GM19240 (cell line): Measurements from ENCODE around the gene VSTM4.

Experiments used
- DNase-seq: peaks from one replicate; pipeline ENCODE4 v3.0.0; 2011; ENCODE audit warnings: low spot score; ENCODE audit not compliant: insufficient read length

VSTM4 gene

DNA sequence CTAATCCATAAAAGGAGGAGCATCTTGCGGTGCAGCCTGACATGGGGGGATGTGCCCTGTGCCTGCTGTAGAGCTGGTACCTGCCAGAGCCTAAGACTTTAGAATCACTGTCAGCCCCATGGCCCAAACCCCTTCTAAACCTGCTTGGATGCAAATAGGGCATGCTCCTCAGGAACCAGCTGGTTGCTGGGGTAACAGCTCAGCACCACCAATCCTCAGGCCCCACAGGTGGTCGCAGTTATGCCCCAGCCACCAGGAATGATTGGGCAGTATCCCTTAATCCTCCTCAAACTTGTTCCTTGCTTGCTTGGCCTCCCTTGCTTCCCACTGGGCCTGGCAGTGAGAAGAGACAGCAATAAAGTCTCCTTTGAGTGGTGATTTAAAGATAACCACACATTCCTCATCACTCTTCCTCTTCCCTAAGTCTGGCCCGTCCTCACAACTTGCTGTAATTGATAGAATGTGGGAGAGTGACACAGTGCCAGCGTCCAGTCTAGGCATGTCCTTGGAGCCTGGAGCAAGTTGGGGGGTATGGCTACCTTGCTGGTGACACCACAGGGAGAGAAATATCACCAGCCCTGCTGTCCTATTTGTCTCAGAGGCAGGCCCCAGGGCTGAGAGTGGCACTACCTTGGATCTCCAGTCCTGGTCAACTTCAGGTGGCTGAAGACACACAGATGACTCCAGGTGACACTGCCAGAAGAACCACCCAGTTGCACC is 43.0 kb downstream of the VSTM4 start:
- no peak for DNase-seq

DNA sequence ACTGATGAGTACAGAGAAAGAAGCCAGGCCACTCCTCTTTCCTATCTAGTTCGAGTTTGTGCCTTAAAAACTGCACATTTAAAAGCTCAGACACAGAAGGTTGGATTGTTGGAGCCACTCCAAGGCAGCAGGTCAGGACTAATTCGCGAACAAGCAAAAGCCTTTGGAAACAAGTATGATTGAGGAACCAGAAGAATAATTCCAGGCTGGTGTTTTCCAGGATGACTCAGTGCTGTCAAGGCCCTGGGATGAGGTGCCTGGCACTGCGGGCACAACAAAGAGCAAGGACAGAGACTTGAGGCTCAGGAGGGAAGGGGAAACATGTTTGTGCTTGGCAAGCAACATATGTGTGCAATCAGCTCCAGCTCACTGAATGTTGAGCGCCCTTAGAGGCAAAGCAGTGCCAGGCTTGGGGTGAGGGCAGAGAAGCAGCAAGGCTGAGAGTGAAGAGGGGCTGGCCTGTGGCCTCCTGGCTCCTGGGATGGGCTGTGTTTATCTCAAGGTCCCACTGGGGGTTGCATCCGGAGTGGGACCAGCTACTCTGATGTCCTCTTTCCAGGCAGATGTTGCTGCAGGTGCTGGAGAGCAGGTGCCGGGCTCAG is 44.1 kb downstream of the VSTM4 start:
- DNase-seq, result no peak

DNA sequence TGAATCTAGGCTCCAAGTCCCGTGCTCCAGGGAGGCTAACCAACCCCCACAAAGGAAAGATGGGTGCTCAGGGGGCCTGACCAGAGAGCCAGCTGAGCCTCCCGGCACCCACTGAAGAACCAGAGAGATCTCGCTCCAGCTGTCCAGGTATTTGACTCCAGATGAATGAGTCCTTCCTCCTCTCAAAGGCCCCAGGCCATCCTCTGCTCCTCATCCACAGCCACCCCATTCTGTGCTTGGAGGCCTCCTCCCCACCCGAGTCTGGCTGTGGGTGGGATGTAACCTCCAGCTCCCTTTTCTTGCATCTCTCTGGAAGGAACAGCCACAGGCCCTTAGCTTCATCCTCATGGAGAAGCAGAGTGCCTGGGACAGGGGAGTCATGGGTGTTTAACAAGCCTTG is 44.6 kb downstream of the VSTM4 start:
- DNase-seq, result no peak

- DNase-seq, result no peak
Observed at GRCh38 chr10:49068672-49069217, 46.6 kb downstream of the VSTM4 start.

DNA sequence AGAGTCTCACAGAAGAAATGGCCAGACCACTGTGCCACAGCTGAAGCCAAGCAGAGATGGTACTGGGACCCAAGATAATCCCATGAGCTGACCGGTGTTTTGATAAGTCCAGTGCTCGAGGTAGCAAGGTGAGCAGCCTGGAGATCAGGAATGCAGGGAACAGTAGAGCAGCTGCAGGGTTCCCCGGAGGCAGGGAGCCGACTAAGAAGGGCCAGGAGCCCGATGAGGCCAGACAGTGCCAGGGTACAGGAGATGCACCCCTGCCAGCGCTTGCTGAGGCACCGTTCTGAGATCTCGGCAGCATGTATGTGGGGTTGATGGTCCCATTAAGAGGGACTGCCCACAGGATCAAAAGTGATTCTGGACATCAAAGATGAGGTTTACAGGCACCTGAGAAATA is 47.1 kb downstream of the VSTM4 start:
- DNase-seq, result no peak

- no peak for DNase-seq
Observed at GRCh38 chr10:49066944-49067730, 48.2 kb downstream of the VSTM4 start.

DNA sequence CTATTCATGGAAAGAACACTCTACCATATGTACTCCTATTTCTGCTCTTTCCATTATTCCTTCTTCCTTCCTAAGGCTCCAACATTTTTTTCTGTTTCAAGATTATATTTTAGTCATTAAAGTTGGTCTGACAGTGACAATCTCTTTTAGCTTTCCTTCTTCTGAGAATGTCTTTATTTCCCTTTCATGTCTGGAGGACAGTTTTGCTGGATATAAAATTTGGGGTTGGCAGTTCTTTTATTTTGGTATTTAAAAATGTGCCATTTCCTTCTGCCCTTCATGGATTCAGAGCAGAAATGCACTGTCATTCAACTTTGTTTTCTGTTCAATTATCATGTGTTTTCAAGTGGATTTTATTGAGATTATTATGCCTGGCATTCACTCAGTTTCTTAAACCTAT is 53.1 kb downstream of the VSTM4 start:
- no peak for DNase-seq

DNA sequence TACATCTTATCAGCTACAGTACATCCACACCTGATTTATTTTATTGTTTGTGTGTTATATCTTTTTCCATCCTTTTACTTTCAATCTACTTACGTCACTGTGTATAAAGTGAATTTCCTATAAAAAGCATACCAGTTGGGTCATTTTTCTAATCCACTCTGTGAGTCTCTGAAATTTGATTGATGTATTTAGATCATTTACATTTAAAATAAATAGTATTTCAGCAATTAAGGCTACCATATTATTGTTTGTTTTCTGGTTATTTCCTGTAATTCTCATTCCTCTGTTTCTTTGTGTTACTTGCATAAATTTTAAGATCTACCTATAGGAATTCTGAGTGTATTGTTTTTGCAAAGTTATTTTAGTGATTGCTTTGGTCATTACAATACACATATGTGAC is 53.7 kb downstream of the VSTM4 start:
- DNase-seq, result no peak

DNA sequence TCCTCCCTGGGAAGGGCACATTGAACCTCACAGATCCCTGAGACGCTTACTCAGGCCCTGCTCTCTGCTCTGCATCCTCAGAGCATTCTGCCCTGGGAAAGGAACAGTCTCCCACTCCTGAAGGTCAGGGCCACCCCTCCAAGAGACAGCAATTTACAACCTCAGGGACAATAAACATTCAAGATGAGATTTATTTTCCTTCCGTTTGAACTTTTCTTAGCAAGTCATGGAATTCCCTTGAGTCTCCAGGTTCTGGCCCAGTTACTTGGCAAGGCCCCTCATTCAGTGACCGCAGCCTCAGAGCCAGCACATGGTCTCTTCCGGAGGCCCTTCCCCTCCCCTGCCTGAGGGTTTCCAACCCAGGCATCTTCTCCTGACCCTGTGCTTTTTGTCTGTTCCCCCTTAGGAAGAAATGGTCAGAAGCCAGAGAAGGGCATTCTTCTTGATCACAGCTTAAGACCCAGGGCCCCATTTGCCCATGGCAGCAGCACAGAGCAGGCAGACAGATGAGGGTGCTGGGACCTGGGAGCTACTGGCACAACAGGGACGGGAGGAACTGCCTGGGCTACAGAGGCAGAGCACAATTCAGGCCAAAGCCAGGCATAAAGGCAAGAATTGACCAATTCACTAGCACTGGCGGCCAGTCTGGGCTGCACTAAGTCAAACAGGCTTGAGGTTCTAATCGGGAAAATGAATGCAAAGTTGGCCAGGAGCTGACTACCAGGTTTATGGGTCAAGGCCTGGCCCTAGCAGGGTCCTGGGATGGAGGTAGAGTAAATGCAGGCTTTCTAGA is 56.7 kb downstream of the VSTM4 start:
- no peak for DNase-seq

DNA sequence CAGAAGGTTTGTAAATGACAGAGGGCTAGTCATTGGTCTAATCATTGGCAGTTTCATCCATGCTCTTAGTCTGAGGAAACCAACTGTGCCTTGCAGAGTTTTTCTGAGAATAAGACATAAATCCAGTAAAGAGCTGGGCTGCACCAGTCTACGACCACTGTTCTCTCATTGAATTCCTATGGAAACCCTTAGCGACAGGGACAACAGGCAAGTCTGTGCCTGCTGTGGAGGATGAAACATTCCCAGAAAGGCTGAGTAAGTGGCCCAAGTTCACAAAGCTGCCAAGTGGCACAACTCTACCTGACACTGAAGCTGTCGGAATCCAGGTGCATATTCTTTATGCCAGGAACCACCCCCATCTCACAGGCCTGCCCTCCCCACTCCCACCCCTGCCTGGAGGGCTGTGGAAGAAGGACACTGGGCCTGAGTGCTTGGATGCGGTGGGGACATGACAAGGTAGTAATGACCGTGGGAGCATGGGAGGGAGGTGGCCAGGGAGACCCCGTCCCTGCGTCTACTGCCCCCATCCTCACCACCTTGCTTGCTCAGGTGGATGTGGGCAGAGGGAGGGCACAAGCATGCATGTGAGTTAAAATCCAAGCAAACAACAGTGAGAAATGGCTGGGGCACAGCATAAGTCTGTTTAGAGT is 58.0 kb downstream of the VSTM4 start:
- no peak for DNase-seq

DNA sequence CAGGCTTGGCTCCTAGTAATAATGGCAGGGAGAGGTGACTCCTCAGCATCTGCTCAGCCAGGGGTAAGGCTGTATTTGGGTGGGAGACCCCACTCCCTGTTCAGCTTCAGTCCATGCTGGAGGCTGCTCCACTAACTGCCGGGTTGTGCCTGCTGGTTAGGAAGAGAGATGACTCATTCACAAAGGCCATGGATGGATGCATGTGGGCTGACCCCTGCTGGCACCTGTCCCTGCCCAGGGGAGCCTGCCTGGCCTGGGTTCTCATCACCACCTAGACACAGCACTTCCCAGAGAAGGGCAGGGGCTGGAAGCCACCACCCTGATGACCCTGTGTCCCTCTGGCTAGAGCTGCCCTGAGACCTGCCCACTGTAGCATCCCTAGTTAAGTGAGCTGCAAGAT is 59.0 kb downstream of the VSTM4 start:
- no peak for DNase-seq

- DNase-seq, result no peak
Observed at GRCh38 chr10:49055221-49055849, 60.0 kb downstream of the VSTM4 start.

DNA sequence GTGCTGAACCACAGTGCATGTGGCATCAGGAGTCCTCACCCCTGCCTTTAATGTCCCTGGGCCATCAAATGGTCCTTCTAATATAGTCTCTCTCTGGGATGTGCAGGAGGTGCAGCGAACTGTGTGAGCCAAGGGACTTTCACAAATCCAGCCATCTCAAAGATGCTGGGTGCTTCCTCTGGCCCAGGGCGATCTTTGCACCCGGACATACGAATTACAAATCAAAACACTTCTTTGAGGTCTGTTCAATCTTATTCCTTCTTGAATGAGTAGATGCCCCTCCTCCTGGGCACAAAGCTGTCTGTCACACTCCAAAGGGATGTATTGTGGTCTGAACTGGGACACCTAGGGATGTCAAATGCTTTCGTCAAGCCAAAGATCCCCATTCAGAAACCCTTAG is 60.6 kb downstream of the VSTM4 start:
- DNase-seq, result no peak

GRCh38 chr10:49053998-49054692 is 61.2 kb downstream of the VSTM4 start:
- DNase-seq, result no peak

GRCh38 chr10:49053053-49053997 is 62.0 kb downstream of the VSTM4 start:
- peak; percentile 11 for DNase-seq

- DNase-seq, result no peak
Observed at GRCh38 chr10:49052069-49052468, 63.3 kb downstream of the VSTM4 start.

- DNase-seq, result no peak
Observed at GRCh38 chr10:49050906-49051305, 64.4 kb downstream of the VSTM4 start.

DNA sequence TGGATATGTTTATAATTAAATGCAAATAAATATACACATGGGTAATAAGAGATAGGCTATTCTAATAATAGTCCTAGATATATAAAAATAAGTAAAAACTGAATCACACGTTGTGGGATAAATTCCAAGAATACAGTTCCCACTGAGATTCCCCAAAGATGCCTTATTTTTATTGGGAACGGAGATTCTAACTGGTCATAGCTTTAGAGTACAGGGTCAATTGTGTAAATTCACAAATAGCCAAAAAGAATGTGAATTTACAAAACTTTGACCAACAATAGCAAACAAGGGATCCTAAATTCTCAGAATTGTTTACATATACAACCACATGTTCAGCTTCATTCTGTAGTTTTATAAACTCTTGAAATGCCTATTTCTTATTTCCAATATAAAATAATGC is 65.0 kb downstream of the VSTM4 start:
- DNase-seq, result no peak

- no peak for DNase-seq
Observed at GRCh38 chr10:49049660-49050059, 65.7 kb downstream of the VSTM4 start.
